H1 (cell line): ENCODE measurements around the gene TRIB2.

Experiments
- CEBPB ChIP-seq: IDR thresholded peaks from 2 replicates; pipeline ENCODE4 v1.6.1; 2012; ENCODE audit warnings: low read depth, low read length
- EP300 ChIP-seq, 2 experiments: IDR thresholded peaks; 1 replicate in 1 of 2; 2 replicates in 1 of 2; pipeline ENCODE4 v1.6.1; 2011 to 2012; ENCODE audit warnings: low read depth in 2 of 2, low read length in 2 of 2, mild to moderate bottlenecking in 2 of 2, borderline replicate concordance in 1 of 2, inconsistent platforms in 1 of 2, moderate library complexity in 1 of 2
- EZH2 ChIP-seq: fragments of 200-600 bp; sonication (generic); IDR thresholded peaks from 2 replicates; pipeline ENCODE4 v1.7.1; 2012; ENCODE audit warnings: low read depth, mild to moderate bottlenecking, moderate library complexity, low read length, inconsistent platforms; ENCODE audit not compliant: severe bottlenecking
- HDAC6 ChIP-seq: IDR thresholded peaks from one replicate; pipeline ENCODE4 v1.7.1; 2012; ENCODE audit warnings: low read depth, mild to moderate bottlenecking, inconsistent platforms, low read length, moderate library complexity
- JUN ChIP-seq: IDR thresholded peaks from 2 replicates; pipeline ENCODE4 v1.6.1; 2011; ENCODE audit warnings: low read depth, mild to moderate bottlenecking, improper control_type of control experiment, low read length
- NANOG ChIP-seq: IDR thresholded peaks from 2 replicates; pipeline ENCODE4 v1.6.1; 2011; ENCODE audit warnings: low read length, low read depth, mild to moderate bottlenecking, inconsistent platforms; ENCODE audit not compliant: insufficient read depth, poor library complexity, severe bottlenecking
- POLR2AphosphoS5 ChIP-seq: IDR thresholded peaks from 2 replicates; pipeline ENCODE4 v1.6.1; 2011; ENCODE audit warnings: low read depth, low read length
- ZNF274 ChIP-seq: IDR thresholded peaks from 2 replicates; pipeline ENCODE4 v1.7.0; 2012; ENCODE audit warnings: low read length, borderline replicate concordance; ENCODE audit errors: extremely low read depth
- TF ChIP-seq, protein P1 (sequence below), 3 experiments: IDR thresholded peaks; 1 replicate in 2 of 3; 2 replicates in 1 of 3; pipeline versions ENCODE4 v1.5.1 to v1.6.1; 2011; ENCODE audit warnings: low read length in 3 of 3, mild to moderate bottlenecking in 3 of 3, inconsistent platforms in 2 of 3, low read depth in 1 of 3, moderate library complexity in 1 of 3; ENCODE audit not compliant: insufficient read depth in 1 of 3; ENCODE audit errors: control extremely low read depth in 1 of 3
- TF ChIP-seq, protein P2 (sequence below): IDR thresholded peaks from 2 replicates; pipeline ENCODE4 v1.6.1; 2011; ENCODE audit warnings: low read length, improper control_type of control experiment

DNA sequence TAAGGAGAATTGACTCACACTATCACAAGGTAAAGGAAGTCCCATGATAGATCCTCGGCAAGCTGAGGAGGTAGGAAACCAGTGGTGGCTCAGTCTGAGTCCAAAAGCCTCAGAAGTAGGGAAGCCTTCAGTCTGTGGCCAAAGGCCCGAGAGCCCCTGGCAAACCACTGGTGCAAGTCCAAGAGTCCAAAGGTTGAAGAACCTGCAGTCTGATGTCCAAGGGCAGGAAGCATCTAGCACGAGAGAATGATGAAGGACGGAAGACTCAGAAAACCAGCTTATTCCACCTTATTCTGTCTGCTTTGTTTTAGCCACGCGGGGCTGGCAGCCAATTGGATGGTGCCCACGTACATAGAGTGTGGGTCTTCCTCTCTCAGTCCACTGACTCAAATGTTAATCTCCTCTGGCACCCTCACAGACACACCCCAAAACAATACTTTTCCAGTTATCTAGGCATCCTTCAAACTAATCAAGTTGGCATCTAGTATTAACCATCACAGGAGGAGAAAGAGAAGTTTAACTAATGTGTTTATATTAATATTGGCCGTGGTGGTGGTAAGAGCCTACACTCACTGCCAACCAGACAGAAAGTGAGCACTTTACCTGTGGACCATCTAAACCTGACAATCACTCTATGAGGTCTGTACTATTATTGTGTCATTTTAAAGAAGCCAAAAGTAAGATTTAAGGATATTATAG lies 8.1 kb upstream of the TRIB2 start:
- TF ChIP-seq ZNF274, result no peak
- TF ChIP-seq NANOG, result no peak
- TF ChIP-seq CEBPB, result no peak
- TF ChIP-seq, protein P1, sequence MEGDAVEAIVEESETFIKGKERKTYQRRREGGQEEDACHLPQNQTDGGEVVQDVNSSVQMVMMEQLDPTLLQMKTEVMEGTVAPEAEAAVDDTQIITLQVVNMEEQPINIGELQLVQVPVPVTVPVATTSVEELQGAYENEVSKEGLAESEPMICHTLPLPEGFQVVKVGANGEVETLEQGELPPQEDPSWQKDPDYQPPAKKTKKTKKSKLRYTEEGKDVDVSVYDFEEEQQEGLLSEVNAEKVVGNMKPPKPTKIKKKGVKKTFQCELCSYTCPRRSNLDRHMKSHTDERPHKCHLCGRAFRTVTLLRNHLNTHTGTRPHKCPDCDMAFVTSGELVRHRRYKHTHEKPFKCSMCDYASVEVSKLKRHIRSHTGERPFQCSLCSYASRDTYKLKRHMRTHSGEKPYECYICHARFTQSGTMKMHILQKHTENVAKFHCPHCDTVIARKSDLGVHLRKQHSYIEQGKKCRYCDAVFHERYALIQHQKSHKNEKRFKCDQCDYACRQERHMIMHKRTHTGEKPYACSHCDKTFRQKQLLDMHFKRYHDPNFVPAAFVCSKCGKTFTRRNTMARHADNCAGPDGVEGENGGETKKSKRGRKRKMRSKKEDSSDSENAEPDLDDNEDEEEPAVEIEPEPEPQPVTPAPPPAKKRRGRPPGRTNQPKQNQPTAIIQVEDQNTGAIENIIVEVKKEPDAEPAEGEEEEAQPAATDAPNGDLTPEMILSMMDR (IDR thresholded peaks at IDR 0.05; ENCODE audit: control extremely low read depth in 1 of 3, insufficient read depth in 1 of 3, low read depth in 1 of 3, low read length in 3 of 3), result no peak
- TF ChIP-seq, protein P2, sequence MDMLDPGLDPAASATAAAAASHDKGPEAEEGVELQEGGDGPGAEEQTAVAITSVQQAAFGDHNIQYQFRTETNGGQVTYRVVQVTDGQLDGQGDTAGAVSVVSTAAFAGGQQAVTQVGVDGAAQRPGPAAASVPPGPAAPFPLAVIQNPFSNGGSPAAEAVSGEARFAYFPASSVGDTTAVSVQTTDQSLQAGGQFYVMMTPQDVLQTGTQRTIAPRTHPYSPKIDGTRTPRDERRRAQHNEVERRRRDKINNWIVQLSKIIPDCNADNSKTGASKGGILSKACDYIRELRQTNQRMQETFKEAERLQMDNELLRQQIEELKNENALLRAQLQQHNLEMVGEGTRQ, result no peak
- TF ChIP-seq JUN, result no peak
- TF ChIP-seq POLR2AphosphoS5, result no peak
- TF ChIP-seq EZH2, result no peak
- no peak for TF ChIP-seq EP300 (IDR thresholded peaks at IDR 0.05; ENCODE audit: borderline replicate concordance in 1 of 2, low read depth in 2 of 2, low read length in 2 of 2)
- TF ChIP-seq HDAC6, result no peak
